ENCODE results near the gene TAF11L12. TPM values are rescaled to one million over a fixed set of nuclear protein-coding genes. Genes with fewer than 3 reads are reported as not detected.
"Not testable (repeated sequence)": the region's sequence is repeated elsewhere in the genome, so short reads cannot be mapped to it uniquely, and the experiment has no call there.

Gene TAF11L12
- polyA plus RNA-seq, 1 donor (not counting 4 experiments of a cell fraction or from before 2014, with no cell fraction given): not detected

DNA sequence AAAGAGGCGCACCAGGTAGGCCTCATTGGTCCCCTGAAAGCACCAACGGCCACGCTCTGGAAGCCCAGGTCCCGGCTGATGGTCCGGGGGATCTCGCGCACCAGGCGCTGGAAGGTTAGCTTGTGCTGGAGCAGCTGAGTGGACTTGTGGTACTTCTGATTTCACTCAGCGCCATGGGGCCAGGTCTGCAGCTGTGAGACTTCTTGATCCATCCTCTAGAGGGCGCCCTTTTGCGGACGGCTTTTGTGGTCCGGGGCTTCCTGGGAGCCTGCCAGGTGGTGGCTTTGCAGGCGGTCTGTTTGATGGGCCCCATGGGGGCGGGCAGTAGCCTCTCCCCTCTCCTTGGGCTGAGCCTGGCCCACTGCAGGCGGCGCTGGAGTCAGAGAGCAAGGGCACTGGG, 10.4 kb downstream of the TAF11L12 start:
- no peaks in the 10 kb centered on the region for H3K27me3 ChIP-seq (ENCODE audit: control insufficient read depth, extremely low read depth, insufficient read depth, low read length)
- no peaks in the 10 kb centered on the region for H3K9me3 ChIP-seq (ENCODE audit: control insufficient read depth, low read depth, low read length)
- no peaks in the 10 kb centered on the region for H4K20me1 ChIP-seq (ENCODE audit: control insufficient read depth, extremely low read depth, insufficient read depth, low read length)
- DNase-seq (ENCODE audit: low read depth, low spot score): no peak
- no peaks in the 10 kb centered on the region for H3K36me3 ChIP-seq (ENCODE audit: control insufficient read depth in 2 of 2, extremely low read depth in 1 of 2, insufficient read depth in 2 of 2, low read length in 2 of 2)
- H2AFZ ChIP-seq (ENCODE audit: control insufficient read depth, low read length): no peak overlapping the region
- dilution Hi-C loops (cut with MboI; ENCODE audit: extremely low pct_ligation_motif_present, low sequenced_read_pairs): no loop called here
- FAIRE-seq: no peak
- no peak overlapping the region for H3K4me3 ChIP-seq (ENCODE audit: control insufficient read depth in 2 of 3, extremely low read depth in 1 of 3, insufficient read depth in 2 of 3, low read depth in 1 of 3, low read length in 3 of 3)
- no peak overlapping the region for H3K27ac ChIP-seq (ENCODE audit: control insufficient read depth, insufficient read depth, low read length)
- no peaks in the 10 kb centered on the region for H3K4me1 ChIP-seq (ENCODE audit: control insufficient read depth, extremely low read depth, insufficient read depth, low read length)
- no peaks in the 10 kb centered on the region for H3K79me2 ChIP-seq (ENCODE audit: control insufficient read depth, insufficient read depth, low read length)
- TF ChIP-seq, protein P1, sequence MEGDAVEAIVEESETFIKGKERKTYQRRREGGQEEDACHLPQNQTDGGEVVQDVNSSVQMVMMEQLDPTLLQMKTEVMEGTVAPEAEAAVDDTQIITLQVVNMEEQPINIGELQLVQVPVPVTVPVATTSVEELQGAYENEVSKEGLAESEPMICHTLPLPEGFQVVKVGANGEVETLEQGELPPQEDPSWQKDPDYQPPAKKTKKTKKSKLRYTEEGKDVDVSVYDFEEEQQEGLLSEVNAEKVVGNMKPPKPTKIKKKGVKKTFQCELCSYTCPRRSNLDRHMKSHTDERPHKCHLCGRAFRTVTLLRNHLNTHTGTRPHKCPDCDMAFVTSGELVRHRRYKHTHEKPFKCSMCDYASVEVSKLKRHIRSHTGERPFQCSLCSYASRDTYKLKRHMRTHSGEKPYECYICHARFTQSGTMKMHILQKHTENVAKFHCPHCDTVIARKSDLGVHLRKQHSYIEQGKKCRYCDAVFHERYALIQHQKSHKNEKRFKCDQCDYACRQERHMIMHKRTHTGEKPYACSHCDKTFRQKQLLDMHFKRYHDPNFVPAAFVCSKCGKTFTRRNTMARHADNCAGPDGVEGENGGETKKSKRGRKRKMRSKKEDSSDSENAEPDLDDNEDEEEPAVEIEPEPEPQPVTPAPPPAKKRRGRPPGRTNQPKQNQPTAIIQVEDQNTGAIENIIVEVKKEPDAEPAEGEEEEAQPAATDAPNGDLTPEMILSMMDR (optimal IDR thresholded peaks at IDR 0.05 in 1 of 3, IDR thresholded peaks at IDR 0.05 in 1 of 3, conservative IDR thresholded peaks at IDR 0.05 in 1 of 3; ENCODE audit: extremely low read depth in 1 of 3, insufficient read depth in 2 of 3, low read length in 3 of 3): no peak
- no peak for TF ChIP-seq EZH2 (IDR thresholded peaks at IDR 0.05; ENCODE audit: low read length)
- no peak overlapping the region for H3K4me2 ChIP-seq (ENCODE audit: control insufficient read depth, extremely low read depth, insufficient read depth, low read depth, low read length)
- no peak overlapping the region for H3K9ac ChIP-seq (ENCODE audit: control insufficient read depth, extremely low read depth, insufficient read depth, low read length)
- H3K9me1 ChIP-seq (ENCODE audit: control insufficient read depth, extremely low read depth, insufficient read depth, low read length): no peaks in the 10 kb centered on the region

DNA sequence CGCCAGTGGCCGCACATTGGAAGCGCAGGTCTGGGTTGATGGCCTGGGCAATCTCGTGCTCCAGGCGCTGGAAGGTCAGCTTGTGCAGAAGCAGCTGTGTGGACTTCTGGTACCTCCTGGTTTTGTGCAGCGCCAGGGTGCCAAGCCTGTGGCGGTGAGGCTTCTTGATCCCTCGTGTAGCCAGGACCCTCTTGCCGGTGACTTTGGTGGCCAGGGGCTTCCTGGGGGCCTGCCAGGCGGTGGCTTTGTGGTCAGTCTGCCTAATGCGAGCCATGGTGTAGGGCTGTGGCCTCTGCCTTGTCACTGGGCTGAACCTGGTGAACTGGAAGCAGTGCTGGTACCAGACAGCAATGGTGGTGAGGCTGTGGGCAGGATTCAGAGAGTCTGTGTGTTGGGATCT, 15.5 kb downstream of the TAF11L12 start:
- no peaks in the 10 kb centered on the region for H4K20me1 ChIP-seq (ENCODE audit: control insufficient read depth, extremely low read depth, insufficient read depth, low read length)
- no peak overlapping the region for H3K27ac ChIP-seq (ENCODE audit: control insufficient read depth, insufficient read depth, low read length)
- no peaks in the 10 kb centered on the region for H3K36me3 ChIP-seq (ENCODE audit: control insufficient read depth in 2 of 2, extremely low read depth in 1 of 2, insufficient read depth in 2 of 2, low read length in 2 of 2)
- no peaks in the 10 kb centered on the region for H3K79me2 ChIP-seq (ENCODE audit: control insufficient read depth, insufficient read depth, low read length)
- no peaks in the 10 kb centered on the region for H3K27me3 ChIP-seq (ENCODE audit: control insufficient read depth, extremely low read depth, insufficient read depth, low read length)
- FAIRE-seq: no peak
- no peaks in the 10 kb centered on the region for H3K9me1 ChIP-seq (ENCODE audit: control insufficient read depth, extremely low read depth, insufficient read depth, low read length)
- no peak overlapping the region for H3K9ac ChIP-seq (ENCODE audit: control insufficient read depth, extremely low read depth, insufficient read depth, low read length)
- no peak for TF ChIP-seq EZH2 (IDR thresholded peaks at IDR 0.05; ENCODE audit: low read length)
- TF ChIP-seq, protein P1 (optimal IDR thresholded peaks at IDR 0.05 in 1 of 3, IDR thresholded peaks at IDR 0.05 in 1 of 3, conservative IDR thresholded peaks at IDR 0.05 in 1 of 3; ENCODE audit: extremely low read depth in 1 of 3, insufficient read depth in 2 of 3, low read length in 3 of 3): no peak
- no peak overlapping the region for H2AFZ ChIP-seq (ENCODE audit: control insufficient read depth, low read length)
- H3K4me2 ChIP-seq (ENCODE audit: control insufficient read depth, extremely low read depth, insufficient read depth, low read depth, low read length): no peak overlapping the region
- DNase-seq (ENCODE audit: low read depth, low spot score): no peak
- no peaks in the 10 kb centered on the region for H3K9me3 ChIP-seq (ENCODE audit: control insufficient read depth, low read depth, low read length)
- H3K4me1 ChIP-seq (ENCODE audit: control insufficient read depth, extremely low read depth, insufficient read depth, low read length): no peaks in the 10 kb centered on the region
- dilution Hi-C loops (cut with MboI; ENCODE audit: extremely low pct_ligation_motif_present, low sequenced_read_pairs): no loop called here
- no peak overlapping the region for H3K4me3 ChIP-seq (ENCODE audit: control insufficient read depth in 2 of 3, extremely low read depth in 1 of 3, insufficient read depth in 2 of 3, low read depth in 1 of 3, low read length in 3 of 3)

DNA sequence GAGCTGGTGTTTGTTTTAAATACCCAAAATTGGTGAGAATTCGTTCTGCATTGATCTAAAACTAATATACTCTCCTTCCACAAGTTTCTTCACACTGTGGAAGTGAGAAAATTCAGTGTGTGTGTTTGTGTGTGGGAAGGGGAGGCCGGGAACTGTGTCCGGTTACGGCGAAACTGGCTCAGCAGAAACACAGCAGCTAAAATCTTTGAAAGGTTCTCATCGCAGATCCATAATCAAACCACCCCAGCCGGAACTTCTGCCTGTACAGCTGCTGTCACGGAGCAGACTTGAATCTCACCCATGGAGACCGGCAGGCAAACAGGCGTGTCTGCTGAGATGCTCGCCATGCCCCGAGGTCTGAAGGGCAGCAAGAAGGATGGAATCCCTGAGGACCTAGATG, 21.6 kb downstream of the TAF11L12 start, which contains the start of gene TAF11L13:
TAF11L13 (plus strand) TSS at position 301 of the 400 bp plus-strand sequence.
- H3K9me3 ChIP-seq (ENCODE audit: control insufficient read depth, low read depth, low read length); H3K9ac ChIP-seq (ENCODE audit: control insufficient read depth, extremely low read depth, insufficient read depth, low read length); DNase-seq (ENCODE audit: low read depth, low spot score); H3K27me3 ChIP-seq (ENCODE audit: control insufficient read depth, extremely low read depth, insufficient read depth, low read length); H3K9me1 ChIP-seq (ENCODE audit: control insufficient read depth, extremely low read depth, insufficient read depth, low read length); H4K20me1 ChIP-seq (ENCODE audit: control insufficient read depth, extremely low read depth, insufficient read depth, low read length); dilution Hi-C loops (cut with MboI; ENCODE audit: extremely low pct_ligation_motif_present, low sequenced_read_pairs); H2AFZ ChIP-seq (ENCODE audit: control insufficient read depth, low read length); H3K27ac ChIP-seq (ENCODE audit: control insufficient read depth, insufficient read depth, low read length); H3K4me1 ChIP-seq (ENCODE audit: control insufficient read depth, extremely low read depth, insufficient read depth, low read length); H3K4me3 ChIP-seq (ENCODE audit: control insufficient read depth in 2 of 3, extremely low read depth in 1 of 3, insufficient read depth in 2 of 3, low read depth in 1 of 3, low read length in 3 of 3); H3K36me3 ChIP-seq (ENCODE audit: control insufficient read depth in 2 of 2, extremely low read depth in 1 of 2, insufficient read depth in 2 of 2, low read length in 2 of 2); H3K79me2 ChIP-seq (ENCODE audit: control insufficient read depth, insufficient read depth, low read length); H3K4me2 ChIP-seq (ENCODE audit: control insufficient read depth, extremely low read depth, insufficient read depth, low read depth, low read length); FAIRE-seq: not testable (repeated sequence)
